Astrocyte (in vitro differentiated cells and primary cell): ENCODE data around the gene PKLR. TPM values are rescaled to one million over a fixed set of nuclear protein-coding genes. Genes with fewer than 3 reads are reported as not detected.

Source experiments
- DNase-seq: peaks from one replicate; pipeline ENCODE4 v3.0.0-alpha.2; 2010; ENCODE audit warnings: low read depth
- FAIRE-seq: peaks from 2 replicates; lab custom pipeline; 2011; peaks lifted over from hg19 to GRCh38; lab: Jason Lieb, UNC
- H2AFZ ChIP-seq: 2 replicates; pipeline ENCODE4 v1.6.0; 2012; ENCODE audit warnings: low read depth, low read length, inconsistent platforms
- H3K27ac ChIP-seq: 2 replicates; pipeline ENCODE4 v1.5.1; 2011; ENCODE audit warnings: low read depth, low read length, inconsistent platforms
- H3K27me3 ChIP-seq: 2 replicates; pipeline ENCODE4 v1.6.0; 2011; ENCODE audit warnings: low read length, inconsistent platforms; ENCODE audit not compliant: insufficient read depth
- H3K36me3 ChIP-seq: 2 replicates; pipeline ENCODE4 v1.5.1; 2011; ENCODE audit warnings: low read length, inconsistent platforms; ENCODE audit not compliant: insufficient read depth
- H3K4me1 ChIP-seq: 2 replicates; pipeline ENCODE4 v1.5.1; 2011; ENCODE audit warnings: low read length, inconsistent platforms; ENCODE audit not compliant: insufficient read depth
- H3K4me2 ChIP-seq: 2 replicates; pipeline ENCODE4 v1.6.0; 2012; ENCODE audit warnings: low read length, inconsistent platforms
- H3K4me3 ChIP-seq: 2 replicates; pipeline ENCODE4 v1.5.1; 2011; ENCODE audit warnings: low read depth, mild to moderate bottlenecking, low read length, inconsistent platforms; ENCODE audit not compliant: insufficient read depth
- H3K79me2 ChIP-seq: 2 replicates; pipeline ENCODE4 v1.6.0; 2012; ENCODE audit warnings: mild to moderate bottlenecking, low read length, inconsistent platforms; ENCODE audit not compliant: insufficient read depth
- H3K9ac ChIP-seq: 2 replicates; pipeline ENCODE4 v1.6.0; 2012; ENCODE audit warnings: mild to moderate bottlenecking, low read length, inconsistent platforms
- H3K9me3 ChIP-seq: 2 replicates; pipeline ENCODE4 v1.5.1; 2012; ENCODE audit warnings: low read depth, mild to moderate bottlenecking, low read length, inconsistent platforms; ENCODE audit not compliant: insufficient read depth
- H4K20me1 ChIP-seq: 2 replicates; pipeline ENCODE4 v1.6.0; 2012; ENCODE audit warnings: low read length, inconsistent platforms; ENCODE audit not compliant: insufficient read depth
- H3K27ac Mint-ChIP-seq: one replicate; pipeline ENCODE4 v1.8.0; 2021; ENCODE audit warnings: mild to moderate bottlenecking, mixed read lengths; ENCODE audit not compliant: unreplicated experiment
- H3K27me3 Mint-ChIP-seq: one replicate; pipeline ENCODE4 v1.8.0; 2021; ENCODE audit warnings: low read depth, mixed read lengths; ENCODE audit not compliant: unreplicated experiment
- H3K36me3 Mint-ChIP-seq: one replicate; pipeline ENCODE4 v1.8.0; 2021; ENCODE audit warnings: low read depth, mixed read lengths; ENCODE audit not compliant: unreplicated experiment
- H3K4me1 Mint-ChIP-seq: one replicate; pipeline ENCODE4 v1.8.0; 2021; ENCODE audit warnings: low read depth, mixed read lengths; ENCODE audit not compliant: unreplicated experiment
- H3K4me3 Mint-ChIP-seq: one replicate; pipeline ENCODE4 v1.8.0; 2021; ENCODE audit warnings: mild to moderate bottlenecking, moderate library complexity, mixed read lengths; ENCODE audit not compliant: unreplicated experiment
- H3K9me3 Mint-ChIP-seq: one replicate; pipeline ENCODE4 v1.8.0; 2021; ENCODE audit warnings: mild to moderate bottlenecking, mixed read lengths; ENCODE audit not compliant: unreplicated experiment
- CTCF ChIP-seq: IDR thresholded peaks from 2 replicates; pipeline ENCODE4 v1.5.1; 2011; ENCODE audit warnings: low read depth, mild to moderate bottlenecking, inconsistent platforms, low read length, moderate library complexity; ENCODE audit not compliant: insufficient read depth
- EZH2 ChIP-seq: IDR thresholded peaks from 2 replicates; pipeline ENCODE4 v1.6.1; 2012; ENCODE audit warnings: mild to moderate bottlenecking, low read length, inconsistent platforms; ENCODE audit not compliant: insufficient read depth
- total RNA-seq: library from RNA; stranded (reverse); gene quantifications from 2 replicates; pipeline ENCODE4 v1.2.1, GENCODE V29; 2021

PKLR gene
- total RNA-seq, 1 donor from 2014 or later: not detected

- Histone ChIP-seq H3K27ac (peak within 1 kb of the TSS; percentile 63), H3K79me2 (peaks cover 23% of the 10 kb centered on the region), H3K4me2 (peak within 1 kb of the TSS; percentile 91), H2AFZ (peak within 1 kb of the TSS; percentile 72), H3K4me1 (peaks cover 17% of the 10 kb centered on the region), H4K20me1 (peaks cover 7% of the 10 kb centered on the region), H3K27me3 (no peaks in the 10 kb centered on the region), H3K9ac (peak within 1 kb of the TSS; percentile 90), H3K4me3 (peak within 1 kb of the TSS; percentile 89), H3K9me3 (no peaks in the 10 kb centered on the region), H3K36me3 (peaks cover 45% of the 10 kb centered on the region)
- peak; percentile 99 for DNase-seq
- Mint-ChIP-seq H3K9me3 (no peaks in the 10 kb centered on the region), H3K36me3 (peaks cover 19% of the 10 kb centered on the region), H3K4me1 (peaks cover 16% of the 10 kb centered on the region), H3K27ac (peak within 1 kb of the TSS; percentile 95), H3K4me3 (peak within 1 kb of the TSS; percentile 90), H3K27me3 (no peaks in the 10 kb centered on the region)
- TF ChIP-seq CTCF (no peak), EZH2 (no peak)
- peak; percentile 23 for FAIRE-seq
Measured at GRCh38 chr1:155261852-155262673, 39.2 kb downstream of the PKLR start, which contains the start of gene SCAMP3. Gene SCAMP3, minus strand, starts transcription at chr1:155262360. Its CDS starts 209 bp downstream, at chr1:155262151.

GRCh38 chr1:155261493-155261851 is 39.8 kb downstream of the PKLR start:
- Histone ChIP-seq H3K4me1 (peaks cover 17% of the 10 kb centered on the region), H3K4me3 (peak overlapping the region; percentile 89), H3K4me2 (peak overlapping the region; percentile 91), H2AFZ (peak overlapping the region; percentile 72), H3K79me2 (peaks cover 23% of the 10 kb centered on the region), H3K27me3 (no peaks in the 10 kb centered on the region), H3K9ac (peak overlapping the region; percentile 90), H3K36me3 (peaks cover 42% of the 10 kb centered on the region), H3K9me3 (no peaks in the 10 kb centered on the region), H3K27ac (peak overlapping the region; percentile 63), H4K20me1 (peaks cover 4% of the 10 kb centered on the region)
- H3K4me3 Mint-ChIP-seq: peak overlapping the region; percentile 90
- FAIRE-seq: no peak
- no peak for TF ChIP-seq CTCF
- no peak for TF ChIP-seq EZH2
- H3K4me1 Mint-ChIP-seq: peaks cover 16% of the 10 kb centered on the region
- H3K27me3 Mint-ChIP-seq: no peaks in the 10 kb centered on the region
- H3K9me3 Mint-ChIP-seq: no peaks in the 10 kb centered on the region
- peak overlapping the region; percentile 95 for H3K27ac Mint-ChIP-seq
- peaks cover 18% of the 10 kb centered on the region for H3K36me3 Mint-ChIP-seq
- DNase-seq: no peak

GRCh38 chr1:155260276-155260675 is 41.0 kb downstream of the PKLR start:
- Mint-ChIP-seq H3K4me3 (peak overlapping the region; percentile 90), H3K27me3 (no peaks in the 10 kb centered on the region), H3K9me3 (no peaks in the 10 kb centered on the region), H3K36me3 (peaks cover 18% of the 10 kb centered on the region), H3K4me1 (peaks cover 16% of the 10 kb centered on the region), H3K27ac (peak overlapping the region; percentile 58)
- Histone ChIP-seq H3K9me3 (no peaks in the 10 kb centered on the region), H2AFZ (no peak overlapping the region), H3K36me3 (peaks cover 31% of the 10 kb centered on the region), H3K9ac (no peak overlapping the region), H4K20me1 (no peaks in the 10 kb centered on the region), H3K79me2 (peaks cover 19% of the 10 kb centered on the region), H3K4me3 (no peak overlapping the region), H3K4me1 (peaks cover 24% of the 10 kb centered on the region), H3K27ac (no peak overlapping the region), H3K27me3 (no peaks in the 10 kb centered on the region), H3K4me2 (peak overlapping the region; percentile 91)
- FAIRE-seq (no peak), DNase-seq (no peak)
- TF ChIP-seq EZH2 (no peak), CTCF (no peak)
